Panc1 (cell line): ENCODE data around the gene NUP188. TPM values are rescaled to one million over a fixed set of nuclear protein-coding genes. Genes with fewer than 3 reads are reported as not detected.

Experiments used
- ATAC-seq: fragments of 200-7000 bp; cut with Tn5 transposase; 2 replicates; pipeline ENCODE4 v1.9.1; 2020; ENCODE audit warnings: mild to moderate bottlenecking, moderate library complexity
- BruUV-seq: library from RNA; stranded (reverse); fragments of 400-500 nt; replicated peaks from 2 replicates; lab custom pipeline; 2021; lab: Mats Ljungman, UMichigan
- CTCF ChIA-PET: fragments of 300-600 bp; sonication (Branson Sonifier 250); formaldehyde crosslinking; loops from one replicate; lab custom pipeline; 2022; ENCODE audit warnings: antibody characterized with exemption; lab: Charles Lee
- POLR2A ChIA-PET: fragments of 300-600 bp; sonication (Branson Sonifier 250); formaldehyde crosslinking; loops from one replicate; lab custom pipeline; 2022; ENCODE audit warnings: antibody characterized with exemption; lab: Charles Lee
- DNase-seq: peaks from one replicate; pipeline ENCODE4 v3.0.0-alpha.2; 2010; ENCODE audit warnings: low read depth, low spot score
- H3K27ac ChIP-seq: 2 replicates; pipeline ENCODE4 v1.5.1; 2011; ENCODE audit warnings: mild to moderate bottlenecking, low read length, inconsistent platforms
- H3K27me3 ChIP-seq: fragments of 200-500 bp; sonication (Bioruptor generic); 2 replicates; pipeline ENCODE4 v1.6.0; 2014; ENCODE audit warnings: low read length, inconsistent platforms; ENCODE audit not compliant: control insufficient read depth, insufficient read depth
- H3K36me3 ChIP-seq: fragments of 200-500 bp; sonication (Bioruptor generic); 2 replicates; pipeline ENCODE4 v1.5.1; 2014; ENCODE audit warnings: inconsistent platforms, mild to moderate bottlenecking, low read length, moderate library complexity; ENCODE audit not compliant: control insufficient read depth, insufficient read depth
- H3K4me1 ChIP-seq: 2 replicates; pipeline ENCODE4 v1.5.1; 2011; ENCODE audit warnings: inconsistent platforms, mild to moderate bottlenecking, low read length, moderate library complexity; ENCODE audit not compliant: control insufficient read depth, insufficient read depth
- H3K4me3 ChIP-seq, 2 experiments: 2 replicates each; pipeline ENCODE4 v1.5.1; 2011 to 2012; ENCODE audit warnings: low read depth in 2 of 2, low read length in 2 of 2, mild to moderate bottlenecking in 2 of 2, inconsistent platforms in 1 of 2, moderate library complexity in 1 of 2
- H3K9me3 ChIP-seq: fragments of 200-500 bp; sonication (Bioruptor generic); 2 replicates; pipeline ENCODE4 v1.5.1; 2014; ENCODE audit warnings: low read depth, mild to moderate bottlenecking, inconsistent platforms, low read length, moderate library complexity; ENCODE audit not compliant: control insufficient read depth, insufficient read depth
- POLR2AphosphoS5 ChIP-seq: IDR thresholded peaks from 2 replicates; pipeline ENCODE4 v1.6.1; 2012; ENCODE audit warnings: mild to moderate bottlenecking, low read depth, low read length, moderate library complexity
- SIN3A ChIP-seq: IDR thresholded peaks from 2 replicates; pipeline ENCODE4 v1.6.1; 2012; ENCODE audit warnings: low read depth, mild to moderate bottlenecking, low read length, moderate library complexity, borderline replicate concordance; ENCODE audit not compliant: insufficient read depth
- TCF7L2 ChIP-seq: IDR thresholded peaks from 2 replicates; pipeline ENCODE4 v1.6.1; 2011; ENCODE audit warnings: mild to moderate bottlenecking, low read depth, low read length, inconsistent platforms
- in situ Hi-C: cut with HindIII; loops from 2 replicates; pipeline ENCODE4 v1.10.0; 2016; ENCODE audit warnings: low sequenced_read_pairs, low pct_unique_long_range_greater_than_20kb
- intact Hi-C: fragments of 100-400 bp; cut with micrococcal nuclease; formaldehyde crosslinking; loops from one replicate; pipeline ENCODE4 v1.10.0; 2022; ENCODE audit not compliant: unreplicated experiment
- total RNA-seq: library from RNA; stranded (reverse); gene quantifications from one replicate; pipeline ENCODE4 v1.2.1, GENCODE V29; 2021; ENCODE audit not compliant: unreplicated experiment
- TF ChIP-seq, protein P1 (sequence below), 2 experiments: IDR thresholded peaks; 2 replicates each; pipeline ENCODE4 v1.6.1; 2011 to 2012; ENCODE audit warnings: low read depth in 2 of 2, control low read depth in 1 of 2, low read length in 1 of 2, mild to moderate bottlenecking in 1 of 2, moderate library complexity in 1 of 2; ENCODE audit not compliant: insufficient read depth in 1 of 2
- TF ChIP-seq, protein P2 (sequence below): fragments of 450-650 bp; IDR thresholded peaks from 2 replicates; pipeline ENCODE4 v1.5.1; 2017; ENCODE audit warnings: mild to moderate bottlenecking

The NUP188 gene
- total RNA-seq, 1 experiment from 2014 or later = 69.9 TPM

DNA sequence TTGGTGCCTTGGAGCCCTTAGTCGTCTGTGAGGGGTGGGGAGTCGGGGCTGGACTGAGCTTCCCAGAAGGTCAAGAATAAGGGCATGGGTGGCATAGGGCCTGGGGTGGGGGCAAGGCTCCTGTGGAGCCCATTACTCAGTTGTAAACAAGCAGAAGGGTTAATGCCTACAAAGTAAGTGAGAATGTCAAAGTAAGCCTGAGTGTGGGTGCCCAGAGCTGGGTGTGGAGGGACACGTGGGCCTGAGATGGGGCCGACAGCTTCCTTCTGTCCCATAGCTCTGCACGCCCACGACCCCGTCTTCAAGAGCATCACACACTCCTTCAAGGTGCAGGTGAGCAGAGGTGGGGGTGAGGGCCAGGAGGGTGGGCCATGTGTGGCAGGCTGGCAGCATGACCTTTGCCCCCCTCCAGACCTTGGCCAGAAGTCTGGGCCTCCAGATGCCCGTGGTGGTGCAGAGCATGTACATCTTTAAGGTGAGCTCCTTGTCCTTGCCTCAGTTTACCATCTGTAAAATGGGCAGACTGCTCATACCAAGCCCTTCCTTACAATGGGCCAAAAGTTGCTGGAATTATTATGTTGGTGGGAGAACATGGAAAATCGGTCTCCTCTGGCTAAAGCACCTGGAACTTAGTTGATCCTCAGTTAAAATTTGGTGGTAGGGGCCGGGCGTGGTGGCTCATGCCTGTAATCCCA, 11.2 kb upstream of the NUP188 start:
- H3K4me3 ChIP-seq = no peak overlapping the region
- DNase-seq (no peak), ATAC-seq (no peak)
- no peaks in the 10 kb centered on the region for H3K27me3 ChIP-seq
- ChIA-PET CTCF (interaction anchor here (0.6 kb wide), 1 partner anchor 92 kb away, joined by 3 read pairs; the partner anchor contains the start of gene SH3GLB2), POLR2A (no interaction called here)
- H3K9me3 ChIP-seq = no peaks in the 10 kb centered on the region
- no peak for TF ChIP-seq TCF7L2
- TF ChIP-seq, protein P1, sequence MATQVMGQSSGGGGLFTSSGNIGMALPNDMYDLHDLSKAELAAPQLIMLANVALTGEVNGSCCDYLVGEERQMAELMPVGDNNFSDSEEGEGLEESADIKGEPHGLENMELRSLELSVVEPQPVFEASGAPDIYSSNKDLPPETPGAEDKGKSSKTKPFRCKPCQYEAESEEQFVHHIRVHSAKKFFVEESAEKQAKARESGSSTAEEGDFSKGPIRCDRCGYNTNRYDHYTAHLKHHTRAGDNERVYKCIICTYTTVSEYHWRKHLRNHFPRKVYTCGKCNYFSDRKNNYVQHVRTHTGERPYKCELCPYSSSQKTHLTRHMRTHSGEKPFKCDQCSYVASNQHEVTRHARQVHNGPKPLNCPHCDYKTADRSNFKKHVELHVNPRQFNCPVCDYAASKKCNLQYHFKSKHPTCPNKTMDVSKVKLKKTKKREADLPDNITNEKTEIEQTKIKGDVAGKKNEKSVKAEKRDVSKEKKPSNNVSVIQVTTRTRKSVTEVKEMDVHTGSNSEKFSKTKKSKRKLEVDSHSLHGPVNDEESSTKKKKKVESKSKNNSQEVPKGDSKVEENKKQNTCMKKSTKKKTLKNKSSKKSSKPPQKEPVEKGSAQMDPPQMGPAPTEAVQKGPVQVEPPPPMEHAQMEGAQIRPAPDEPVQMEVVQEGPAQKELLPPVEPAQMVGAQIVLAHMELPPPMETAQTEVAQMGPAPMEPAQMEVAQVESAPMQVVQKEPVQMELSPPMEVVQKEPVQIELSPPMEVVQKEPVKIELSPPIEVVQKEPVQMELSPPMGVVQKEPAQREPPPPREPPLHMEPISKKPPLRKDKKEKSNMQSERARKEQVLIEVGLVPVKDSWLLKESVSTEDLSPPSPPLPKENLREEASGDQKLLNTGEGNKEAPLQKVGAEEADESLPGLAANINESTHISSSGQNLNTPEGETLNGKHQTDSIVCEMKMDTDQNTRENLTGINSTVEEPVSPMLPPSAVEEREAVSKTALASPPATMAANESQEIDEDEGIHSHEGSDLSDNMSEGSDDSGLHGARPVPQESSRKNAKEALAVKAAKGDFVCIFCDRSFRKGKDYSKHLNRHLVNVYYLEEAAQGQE (IDR thresholded peaks at IDR 0.05; ENCODE audit: insufficient read depth in 1 of 2, low read depth in 2 of 2, low read length in 1 of 2) = no peak
- no peak for TF ChIP-seq POLR2AphosphoS5
- TF ChIP-seq, protein P2, sequence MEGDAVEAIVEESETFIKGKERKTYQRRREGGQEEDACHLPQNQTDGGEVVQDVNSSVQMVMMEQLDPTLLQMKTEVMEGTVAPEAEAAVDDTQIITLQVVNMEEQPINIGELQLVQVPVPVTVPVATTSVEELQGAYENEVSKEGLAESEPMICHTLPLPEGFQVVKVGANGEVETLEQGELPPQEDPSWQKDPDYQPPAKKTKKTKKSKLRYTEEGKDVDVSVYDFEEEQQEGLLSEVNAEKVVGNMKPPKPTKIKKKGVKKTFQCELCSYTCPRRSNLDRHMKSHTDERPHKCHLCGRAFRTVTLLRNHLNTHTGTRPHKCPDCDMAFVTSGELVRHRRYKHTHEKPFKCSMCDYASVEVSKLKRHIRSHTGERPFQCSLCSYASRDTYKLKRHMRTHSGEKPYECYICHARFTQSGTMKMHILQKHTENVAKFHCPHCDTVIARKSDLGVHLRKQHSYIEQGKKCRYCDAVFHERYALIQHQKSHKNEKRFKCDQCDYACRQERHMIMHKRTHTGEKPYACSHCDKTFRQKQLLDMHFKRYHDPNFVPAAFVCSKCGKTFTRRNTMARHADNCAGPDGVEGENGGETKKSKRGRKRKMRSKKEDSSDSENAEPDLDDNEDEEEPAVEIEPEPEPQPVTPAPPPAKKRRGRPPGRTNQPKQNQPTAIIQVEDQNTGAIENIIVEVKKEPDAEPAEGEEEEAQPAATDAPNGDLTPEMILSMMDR = no peak
- TF ChIP-seq SIN3A = no peak
- no peaks in the 10 kb centered on the region for H3K36me3 ChIP-seq
- no TSS peak for BruUV-seq
- intact Hi-C loops (no loop called here), in situ Hi-C loops (no loop called here)
- no peak overlapping the region for H3K27ac ChIP-seq
- no peaks in the 10 kb centered on the region for H3K4me1 ChIP-seq

DNA sequence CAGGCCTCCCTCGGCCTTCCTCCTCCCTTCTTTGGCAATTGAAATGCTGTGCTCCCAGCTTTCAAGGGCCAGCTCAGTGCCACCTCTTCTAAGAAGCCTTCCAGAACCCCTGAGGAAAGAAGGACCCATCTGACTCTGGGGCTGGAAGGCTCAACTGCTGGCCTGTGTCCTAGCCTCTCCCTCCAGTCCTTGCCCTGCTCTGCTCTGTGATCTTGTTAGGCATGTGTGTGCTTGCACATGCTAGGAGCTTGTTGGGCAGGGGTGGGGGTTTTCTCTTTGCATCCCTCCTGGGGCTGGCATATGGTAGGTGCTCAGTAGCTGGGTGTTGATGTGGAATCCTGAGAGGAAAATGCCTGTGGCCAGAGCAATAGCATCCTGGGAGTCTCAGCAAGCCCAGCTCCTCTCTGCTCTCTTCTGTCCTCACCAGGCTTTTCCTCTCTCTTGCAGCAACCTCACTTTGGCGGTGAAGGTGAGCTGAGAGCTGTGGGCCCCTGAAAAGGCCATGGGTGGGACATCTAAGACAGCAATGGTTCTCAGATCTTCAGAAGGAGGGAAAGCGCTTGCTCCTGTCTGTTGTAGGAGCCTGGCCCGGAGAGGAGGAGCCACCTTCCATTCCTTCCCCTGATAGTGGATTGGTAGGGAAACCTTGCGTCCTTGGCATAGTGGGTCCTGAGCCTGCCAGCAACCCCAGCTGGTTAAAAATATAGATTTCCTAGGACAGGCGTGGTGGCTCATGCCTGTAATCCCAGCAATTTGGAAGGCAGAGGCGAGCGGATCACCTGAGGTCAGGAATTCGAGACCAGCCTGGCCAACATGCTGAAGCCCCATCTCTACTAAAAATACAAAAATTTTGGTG, 10.0 kb upstream of the NUP188 start:
- DNase-seq (no peak), ATAC-seq (no peak)
- no peak overlapping the region for H3K27ac ChIP-seq
- in situ Hi-C loops (no loop called here), intact Hi-C loops (no loop called here)
- no peaks in the 10 kb centered on the region for H3K36me3 ChIP-seq
- TF ChIP-seq POLR2AphosphoS5 = no peak
- TF ChIP-seq, protein P2 = no peak
- no peak for TF ChIP-seq SIN3A
- TF ChIP-seq TCF7L2 = no peak
- TF ChIP-seq, protein P1 (IDR thresholded peaks at IDR 0.05; ENCODE audit: insufficient read depth in 1 of 2, low read depth in 2 of 2, low read length in 1 of 2) = no peak
- ChIA-PET POLR2A (no interaction called here), CTCF (interaction anchor here (1.0 kb wide), 1 partner anchor 12 kb away, joined by 3 read pairs; no protein-coding TSS in a partner anchor)
- no peaks in the 10 kb centered on the region for H3K4me1 ChIP-seq
- H3K4me3 ChIP-seq = no peak overlapping the region
- no TSS peak for BruUV-seq
- no peaks in the 10 kb centered on the region for H3K27me3 ChIP-seq
- H3K9me3 ChIP-seq = no peaks in the 10 kb centered on the region
